Skeletal muscle tissue (tissue), 2 donors: ENCODE data around the gene FBXL2. TPM values are rescaled to one million over a fixed set of nuclear protein-coding genes. Genes with fewer than 3 reads are reported as not detected.

Source experiments
- small RNA-seq: library from RNA; depleted of rRNA; stranded (forward); fragments of <200 nt; gene quantifications from one replicate; pipeline ENCODE3, GENCODE V24; 2014
- total RNA-seq: library from RNA; depleted of rRNA; stranded (reverse); fragments of >200 nt; gene quantifications from one replicate; pipeline ENCODE4 v1.2.3, GENCODE V29; 2014

FBXL2 gene
- total RNA-seq, 1 donor from 2014 or later: 7.8 TPM

Small RNA genes within 50 kb of the gene (small RNA-seq; reads per million reads assigned to genes)
- gene RNU7-110P: not detected

Other genes with a start within 250 kb of the FBXL2 start
- gene GLB1, start 180.3 kb upstream of the FBXL2 start, total RNA-seq: 12.0 TPM
- gene TMPPE, start 180.3 kb upstream of the FBXL2 start, total RNA-seq: 2.1 TPM
- 32.9 TPM for gene CRTAP, start 163.4 kb upstream of the FBXL2 start, total RNA-seq
- gene SUSD5, start 58.6 kb upstream of the FBXL2 start, total RNA-seq: 2.6 TPM
- gene UBP1, start 163.0 kb downstream of the FBXL2 start, total RNA-seq: 34.4 TPM